HL-60 (cell line): ENCODE data around the gene CHN2.

Source experiments
- CTCF ChIP-seq: IDR thresholded peaks from one replicate; pipeline ENCODE4 v1.5.1; 2011; ENCODE audit warnings: low read length, control low read depth, inconsistent platforms; ENCODE audit not compliant: insufficient read depth
- REST ChIP-seq: IDR thresholded peaks from 2 replicates; pipeline ENCODE4 v1.6.1; 2012; ENCODE audit warnings: low read depth; ENCODE audit not compliant: insufficient replicate concordance

DNA sequence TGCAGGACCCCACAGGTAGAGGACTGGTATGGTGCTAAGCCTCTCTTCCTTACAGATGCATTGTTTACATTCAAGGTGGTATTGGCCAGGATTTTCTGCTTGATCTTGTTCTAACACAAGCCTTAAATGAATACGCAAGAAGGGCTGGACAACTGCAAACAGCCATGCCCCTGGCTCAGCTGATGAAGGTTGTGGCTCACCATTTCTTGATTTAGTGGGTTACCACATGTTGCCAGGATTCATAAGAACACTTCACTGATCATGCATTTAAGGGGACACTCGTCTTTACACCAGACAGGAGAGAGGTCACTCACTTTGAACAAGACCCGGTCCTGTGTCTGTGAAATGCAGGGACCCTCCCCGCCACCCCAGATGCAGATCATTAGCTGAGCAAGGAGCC is 82.2 kb downstream of the CHN2 start:
- TF ChIP-seq CTCF (no peak), REST (no peak)
